GM12875 (cell line): Measurements from ENCODE around the gene COL25A1.

Experiments
- H3K4me3 ChIP-seq: one replicate; pipeline ENCODE4 v1.5.1; 2011; ENCODE audit warnings: low read depth, low read length, control low read depth
- TF ChIP-seq, protein P1 (sequence below): IDR thresholded peaks from 2 replicates; pipeline ENCODE4 v1.5.1; 2011; ENCODE audit warnings: low read depth, mild to moderate bottlenecking, control low read depth, inconsistent platforms, low read length, moderate library complexity, borderline replicate concordance; ENCODE audit not compliant: insufficient read depth

COL25A1 gene

DNA sequence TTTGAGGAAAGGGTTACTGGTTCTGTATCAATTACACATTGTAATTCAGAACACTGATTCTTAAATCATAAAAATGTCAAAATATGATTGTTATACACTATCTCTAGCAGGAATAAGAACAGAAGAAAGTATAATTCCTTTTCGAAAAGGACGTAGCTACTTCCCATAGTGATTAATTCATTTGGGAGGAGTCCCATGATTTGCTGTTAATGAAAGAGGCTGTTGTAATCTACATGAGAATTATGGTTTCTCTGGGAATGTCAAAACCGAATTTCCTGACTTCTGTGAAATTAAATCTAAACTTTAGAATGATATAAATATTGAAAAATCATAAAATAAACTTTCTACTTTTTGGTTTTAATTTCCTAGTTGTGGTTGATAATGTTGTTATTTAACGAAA is 348.5 kb downstream of the COL25A1 start:
- no peak overlapping the region for H3K4me3 ChIP-seq
- TF ChIP-seq, protein P1, sequence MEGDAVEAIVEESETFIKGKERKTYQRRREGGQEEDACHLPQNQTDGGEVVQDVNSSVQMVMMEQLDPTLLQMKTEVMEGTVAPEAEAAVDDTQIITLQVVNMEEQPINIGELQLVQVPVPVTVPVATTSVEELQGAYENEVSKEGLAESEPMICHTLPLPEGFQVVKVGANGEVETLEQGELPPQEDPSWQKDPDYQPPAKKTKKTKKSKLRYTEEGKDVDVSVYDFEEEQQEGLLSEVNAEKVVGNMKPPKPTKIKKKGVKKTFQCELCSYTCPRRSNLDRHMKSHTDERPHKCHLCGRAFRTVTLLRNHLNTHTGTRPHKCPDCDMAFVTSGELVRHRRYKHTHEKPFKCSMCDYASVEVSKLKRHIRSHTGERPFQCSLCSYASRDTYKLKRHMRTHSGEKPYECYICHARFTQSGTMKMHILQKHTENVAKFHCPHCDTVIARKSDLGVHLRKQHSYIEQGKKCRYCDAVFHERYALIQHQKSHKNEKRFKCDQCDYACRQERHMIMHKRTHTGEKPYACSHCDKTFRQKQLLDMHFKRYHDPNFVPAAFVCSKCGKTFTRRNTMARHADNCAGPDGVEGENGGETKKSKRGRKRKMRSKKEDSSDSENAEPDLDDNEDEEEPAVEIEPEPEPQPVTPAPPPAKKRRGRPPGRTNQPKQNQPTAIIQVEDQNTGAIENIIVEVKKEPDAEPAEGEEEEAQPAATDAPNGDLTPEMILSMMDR: no peak

DNA sequence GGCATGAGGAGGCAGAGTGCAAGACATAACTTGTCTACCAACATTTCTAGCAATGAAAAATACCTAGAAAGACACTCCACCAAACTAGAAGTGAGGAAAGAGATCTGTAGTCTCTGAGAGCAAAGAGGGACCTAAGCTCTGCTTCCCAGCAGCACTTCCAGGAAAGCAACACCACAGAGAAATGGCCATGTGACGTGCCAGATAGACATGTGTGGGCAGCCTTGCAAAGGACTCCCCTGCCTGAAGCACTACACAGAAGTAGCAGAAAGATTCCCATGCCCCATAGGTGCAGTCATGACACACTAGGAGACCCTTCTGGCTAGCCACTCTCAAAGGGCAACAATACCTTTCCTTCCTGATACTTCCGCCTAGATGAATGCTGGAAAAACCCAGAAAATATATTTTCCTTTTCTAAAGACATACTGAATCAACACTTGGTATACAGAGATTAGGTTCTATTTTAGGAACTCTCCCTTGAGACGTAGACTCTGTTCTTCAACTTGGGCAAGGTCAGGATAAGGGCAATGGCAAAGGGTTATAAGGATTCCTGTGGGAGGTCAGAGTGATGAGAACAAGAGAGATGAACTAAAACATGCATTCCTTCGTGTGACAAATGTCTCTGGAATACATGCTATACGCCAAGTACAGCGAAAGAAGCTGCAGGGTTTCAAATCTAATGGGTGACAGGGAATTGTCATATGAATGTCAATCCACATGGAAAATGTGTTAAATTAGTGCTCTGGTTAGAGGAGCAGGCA is 352.1 kb downstream of the COL25A1 start:
- TF ChIP-seq, protein P1: no peak

DNA sequence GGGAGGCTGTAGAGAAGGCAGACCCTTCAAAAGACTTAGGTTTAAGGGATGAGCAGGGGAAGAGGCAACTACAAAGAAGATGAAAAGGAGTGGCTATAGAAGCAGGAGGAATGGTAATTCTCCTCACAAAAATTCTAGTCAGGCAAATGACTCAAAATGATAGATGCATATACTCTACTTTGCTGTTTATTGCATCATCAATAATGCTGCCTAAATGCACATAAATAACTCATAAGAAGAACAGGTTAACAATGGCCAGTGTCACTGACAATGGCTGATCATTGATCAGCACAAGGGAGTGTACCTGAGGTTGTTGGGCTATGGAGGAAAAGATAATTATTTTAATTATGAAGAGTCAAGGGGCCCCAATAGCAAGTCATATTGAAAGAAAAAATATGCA is 354.9 kb downstream of the COL25A1 start:
- no peak overlapping the region for H3K4me3 ChIP-seq
- TF ChIP-seq, protein P1: no peak

More for the DNA sequence above, 352.1 kb downstream of the COL25A1 start:
- H3K4me3 ChIP-seq: no peak overlapping the region

DNA sequence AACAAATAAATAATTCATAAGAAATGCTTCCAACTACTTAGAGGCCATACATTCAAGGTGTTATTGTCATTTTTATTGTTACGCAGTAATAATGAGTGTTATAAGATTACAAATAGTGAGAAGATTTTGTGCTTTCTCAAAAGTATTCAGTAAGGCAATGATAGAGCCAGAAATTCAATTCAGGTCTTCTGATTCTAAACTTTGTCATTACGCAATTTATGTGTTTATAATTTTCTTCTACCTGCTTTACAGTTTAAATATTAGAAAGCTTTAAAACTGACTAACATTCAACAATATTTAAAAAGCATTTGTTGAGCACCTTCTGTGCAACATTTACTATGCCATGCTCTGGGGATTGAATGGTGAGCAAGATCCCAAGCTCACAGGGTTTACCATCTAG is 356.2 kb downstream of the COL25A1 start:
- H3K4me3 ChIP-seq: no peak overlapping the region
- TF ChIP-seq, protein P1: no peak

DNA sequence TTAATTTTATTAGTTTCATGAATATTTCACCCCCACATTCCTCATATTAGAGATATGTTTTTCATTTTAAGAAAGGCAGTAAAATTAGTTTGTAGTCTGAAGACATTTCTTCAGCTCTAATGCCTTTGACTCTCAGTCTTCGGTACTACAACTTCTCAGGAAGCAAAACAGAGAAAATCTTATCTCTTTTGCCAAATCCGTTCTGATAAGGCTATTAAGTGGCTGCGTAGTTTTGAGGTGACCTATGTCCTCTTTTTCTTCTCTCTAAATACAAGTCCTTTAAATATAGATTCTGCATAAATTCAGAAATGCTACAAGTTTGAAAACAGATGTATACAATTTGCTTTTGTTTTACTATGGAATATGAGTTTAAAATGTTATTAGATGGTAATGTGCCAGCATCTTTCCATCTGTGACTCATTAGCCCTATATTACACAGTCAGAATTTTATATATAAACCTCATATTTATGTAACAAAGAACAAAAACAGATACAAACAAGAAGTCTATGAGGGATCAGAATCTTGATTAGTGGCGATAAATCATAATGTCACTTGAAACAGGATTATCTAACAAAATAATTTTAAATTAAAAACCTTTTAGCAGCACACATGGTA is 358.4 kb downstream of the COL25A1 start:
- H3K4me3 ChIP-seq: no peak overlapping the region
- TF ChIP-seq, protein P1: no peak

DNA sequence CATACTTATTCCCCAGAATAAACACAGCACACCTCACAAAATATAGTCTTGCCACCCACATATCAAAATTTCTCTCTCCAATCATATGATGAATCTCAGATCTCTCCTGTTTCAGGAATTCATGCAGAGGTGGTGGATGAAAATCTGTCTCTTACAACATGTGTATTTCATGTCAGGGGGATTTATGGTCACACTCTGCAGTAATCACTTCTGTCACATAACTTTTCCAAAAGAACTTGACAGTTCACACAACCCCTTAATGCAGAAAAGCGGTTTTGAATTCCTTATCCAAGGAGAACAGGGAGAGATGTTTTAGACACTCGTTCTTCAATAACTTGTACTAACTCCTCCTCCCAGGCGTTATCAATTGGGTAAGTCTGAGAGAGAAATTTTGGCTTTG is 359.1 kb downstream of the COL25A1 start:
- TF ChIP-seq, protein P1: no peak
- no peak overlapping the region for H3K4me3 ChIP-seq

DNA sequence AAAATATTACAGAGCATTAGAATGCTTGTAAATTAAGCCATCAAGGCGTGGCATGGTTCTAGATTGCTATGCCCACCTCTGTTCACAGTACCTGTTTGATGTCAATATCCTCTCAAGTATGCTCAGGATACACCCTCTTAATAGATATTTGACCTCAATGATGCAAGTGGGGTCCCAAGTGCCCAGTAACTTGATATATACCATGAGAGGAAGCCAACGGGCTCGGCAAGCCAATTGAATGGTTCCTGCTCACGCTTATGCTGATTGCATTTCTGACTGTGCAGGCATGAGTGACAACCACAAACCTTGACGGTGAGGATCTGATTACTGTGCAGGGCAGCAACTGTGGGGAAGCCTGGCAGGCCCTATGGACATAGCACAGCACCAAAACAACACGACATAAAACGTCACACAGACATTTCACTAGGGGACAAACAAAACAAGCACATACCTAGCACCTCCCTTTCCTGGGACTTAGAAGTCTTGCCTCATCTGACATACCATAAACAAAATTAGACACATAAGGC is 360.5 kb downstream of the COL25A1 start:
- no peak overlapping the region for H3K4me3 ChIP-seq
- TF ChIP-seq, protein P1: no peak
